ENCODE data around the gene CHTF18.

The CHTF18 gene

GRCh38 chr16:805474-805873 is 17.1 kb downstream of the CHTF18 start:
- peaks cover 52% of the 10 kb centered on the region for H3K27me3 ChIP-seq
- no peak for DNase-seq

GRCh38 chr16:807347-808084 is 19.1 kb downstream of the CHTF18 start:
- Histone ChIP-seq H3K9me3 (no peaks in the 10 kb centered on the region), H3K4me3 (ENCODE audit: low read depth, low read length) (peak overlapping the region; percentile 81), H3K36me3 (no peaks in the 10 kb centered on the region), H3K4me1 (no peaks in the 10 kb centered on the region), H3K27me3 (peaks cover 31% of the 10 kb centered on the region)
- TF ChIP-seq CTCF (IDR thresholded peaks at IDR 0.05; ENCODE audit: low read depth, low read length) = no peak
- peak; percentile 95 for DNase-seq

More at GRCh38 chr16:805474-805873, 17.1 kb downstream of the CHTF18 start:
- no peak overlapping the region for H3K4me3 ChIP-seq (ENCODE audit: low read depth, low read length)
- no peak for TF ChIP-seq CTCF (IDR thresholded peaks at IDR 0.05; ENCODE audit: low read depth, low read length)
- no peaks in the 10 kb centered on the region for H3K4me1 ChIP-seq
- no peaks in the 10 kb centered on the region for H3K9me3 ChIP-seq
- H3K36me3 ChIP-seq = no peaks in the 10 kb centered on the region

GRCh38 chr16:808085-808386 is 19.6 kb downstream of the CHTF18 start:
- Histone ChIP-seq H3K27me3 (peaks cover 28% of the 10 kb centered on the region), H3K4me1 (no peaks in the 10 kb centered on the region), H3K9me3 (no peaks in the 10 kb centered on the region), H3K4me3 (ENCODE audit: low read depth, low read length) (peak overlapping the region; percentile 81), H3K36me3 (no peaks in the 10 kb centered on the region)
- DNase-seq = no peak
- TF ChIP-seq CTCF (IDR thresholded peaks at IDR 0.05; ENCODE audit: low read depth, low read length) = no peak

- H3K9me3 ChIP-seq = no peaks in the 10 kb centered on the region
- H3K27me3 ChIP-seq = peaks cover 31% of the 10 kb centered on the region
- peak; percentile 74 for DNase-seq
- H3K4me3 ChIP-seq (ENCODE audit: low read depth, low read length) = no peak overlapping the region
- TF ChIP-seq CTCF (IDR thresholded peaks at IDR 0.05; ENCODE audit: low read depth, low read length) = peak; percentile 64
- no peaks in the 10 kb centered on the region for H3K4me1 ChIP-seq
- H3K36me3 ChIP-seq = no peaks in the 10 kb centered on the region
Measured at GRCh38 chr16:813204-813915, 24.9 kb downstream of the CHTF18 start.

- no peaks in the 10 kb centered on the region for H3K4me1 ChIP-seq
- H3K27me3 ChIP-seq = peaks cover 35% of the 10 kb centered on the region
- H3K9me3 ChIP-seq = no peaks in the 10 kb centered on the region
- H3K36me3 ChIP-seq = no peaks in the 10 kb centered on the region
- no peak overlapping the region for H3K4me3 ChIP-seq (ENCODE audit: low read depth, low read length)
- DNase-seq = no peak
- TF ChIP-seq CTCF (IDR thresholded peaks at IDR 0.05; ENCODE audit: low read depth, low read length) = no peak
Measured at GRCh38 chr16:813916-814412, 25.5 kb downstream of the CHTF18 start.

GRCh38 chr16:814974-815373 is 26.6 kb downstream of the CHTF18 start:
- H3K9me3 ChIP-seq = no peaks in the 10 kb centered on the region
- no peak for TF ChIP-seq CTCF (IDR thresholded peaks at IDR 0.05; ENCODE audit: low read depth, low read length)
- peaks cover 45% of the 10 kb centered on the region for H3K27me3 ChIP-seq
- no peak for DNase-seq
- no peak overlapping the region for H3K4me3 ChIP-seq (ENCODE audit: low read depth, low read length)
- no peaks in the 10 kb centered on the region for H3K36me3 ChIP-seq
- no peaks in the 10 kb centered on the region for H3K4me1 ChIP-seq
